ENCODE results near the gene PNLIP.

PNLIP gene

GRCh38 chr10:116587878-116588591 lies 42.3 kb downstream of the PNLIP start:
- DNase-seq = no peak

DNA sequence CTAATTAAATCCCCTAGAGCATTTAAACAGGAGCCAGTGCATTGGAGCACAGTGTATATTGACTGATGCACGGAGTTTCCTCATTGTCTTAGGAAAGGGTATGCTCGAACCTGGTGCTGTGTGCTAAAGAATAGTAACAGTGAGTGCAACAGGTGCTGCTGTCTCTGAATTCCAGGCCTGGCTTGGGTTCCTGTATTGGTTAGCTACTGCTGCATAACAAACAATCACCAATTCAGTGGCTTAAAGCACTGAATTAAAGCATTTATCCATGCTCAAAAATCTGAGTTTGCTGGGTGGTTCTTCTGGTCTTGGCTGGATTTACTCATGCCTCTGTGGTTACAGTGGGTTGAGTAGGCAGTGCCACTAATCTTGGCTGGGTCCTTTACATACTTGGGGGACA lies 43.3 kb downstream of the PNLIP start:
- DNase-seq = no peak

- DNase-seq = no peak
These were observed 44.2 kb downstream of the PNLIP start for GRCh38 chr10:116589926-116590325.

DNA sequence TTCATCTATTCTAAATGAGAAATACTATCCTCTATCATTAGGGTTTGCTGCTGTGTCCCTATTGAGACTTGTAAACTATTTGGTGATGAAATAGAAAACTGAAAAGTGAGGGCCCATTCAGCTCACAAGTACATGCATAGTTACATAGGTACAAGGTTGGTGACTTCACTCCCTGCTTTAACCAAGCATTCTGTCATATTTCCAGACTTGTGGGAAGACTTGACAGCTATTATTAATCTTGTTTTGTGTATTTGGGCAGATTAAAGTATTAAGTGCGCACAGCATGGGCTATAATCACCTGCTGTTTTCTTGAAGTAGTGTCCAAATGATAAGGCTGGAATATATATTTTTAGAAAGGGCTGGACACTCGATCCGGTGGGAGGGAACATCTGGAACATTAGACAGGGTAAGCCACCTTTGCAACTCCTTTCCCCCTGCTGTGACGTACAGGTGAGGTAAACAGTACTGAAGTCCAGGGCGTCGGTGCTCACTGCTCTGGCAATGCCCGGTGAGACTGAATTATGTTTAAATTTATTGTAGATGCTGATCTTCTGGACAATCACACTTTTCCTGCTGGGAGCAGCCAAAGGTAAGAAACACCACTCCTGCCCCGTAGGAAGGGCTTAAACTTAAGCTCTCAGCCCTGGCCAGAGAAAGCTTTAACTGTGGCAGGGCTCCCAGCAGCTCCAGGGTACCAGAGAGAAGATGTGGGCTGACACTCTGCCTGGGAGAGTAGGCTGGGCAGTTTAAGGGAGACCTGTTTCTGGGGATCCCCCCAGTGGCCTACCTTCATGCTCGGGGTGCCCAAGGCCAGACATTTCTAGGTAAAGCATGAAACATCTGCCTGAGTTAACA lies 45.1 kb downstream of the PNLIP start, which contains the start of gene PNLIPRP1:
PNLIPRP1 (plus strand) TSS at position 370 of the 855 bp plus-strand sequence; CDS start at position 541, 171 bp downstream.
- no peak for DNase-seq

DNA sequence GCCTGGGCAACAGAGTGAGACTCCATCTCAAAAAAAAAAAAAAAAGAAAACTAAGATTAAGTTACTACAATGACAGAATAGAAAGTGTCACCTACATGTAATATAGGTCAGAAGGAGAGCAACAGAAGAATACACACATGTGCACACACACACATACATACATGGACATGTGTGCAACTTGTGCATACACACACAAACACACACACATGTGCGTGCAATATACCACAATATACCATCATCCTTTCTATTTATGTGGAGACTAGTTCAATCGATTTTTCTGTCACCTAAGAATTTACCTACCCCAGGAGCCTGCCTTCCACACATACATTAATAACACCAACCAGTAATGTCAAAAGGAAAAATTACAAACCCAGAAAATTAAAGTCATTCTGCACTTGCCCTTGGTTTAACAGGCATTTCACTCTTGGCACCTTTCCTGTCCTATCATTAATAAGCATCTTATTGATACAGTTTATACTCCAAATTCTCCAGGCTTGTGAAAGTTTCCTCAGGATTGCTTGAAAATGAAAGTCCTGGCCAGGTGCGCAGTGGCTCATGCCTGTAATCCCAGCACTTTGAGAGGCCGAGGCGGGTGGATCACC lies 47.5 kb downstream of the PNLIP start:
- no peak for DNase-seq

- no peak for DNase-seq
These were observed 48.8 kb downstream of the PNLIP start for GRCh38 chr10:116594525-116595035.

- no peak for DNase-seq
These were observed 50.3 kb downstream of the PNLIP start for GRCh38 chr10:116596062-116596461.

- no peak for DNase-seq
These were observed 51.8 kb downstream of the PNLIP start for GRCh38 chr10:116597543-116597942.

DNA sequence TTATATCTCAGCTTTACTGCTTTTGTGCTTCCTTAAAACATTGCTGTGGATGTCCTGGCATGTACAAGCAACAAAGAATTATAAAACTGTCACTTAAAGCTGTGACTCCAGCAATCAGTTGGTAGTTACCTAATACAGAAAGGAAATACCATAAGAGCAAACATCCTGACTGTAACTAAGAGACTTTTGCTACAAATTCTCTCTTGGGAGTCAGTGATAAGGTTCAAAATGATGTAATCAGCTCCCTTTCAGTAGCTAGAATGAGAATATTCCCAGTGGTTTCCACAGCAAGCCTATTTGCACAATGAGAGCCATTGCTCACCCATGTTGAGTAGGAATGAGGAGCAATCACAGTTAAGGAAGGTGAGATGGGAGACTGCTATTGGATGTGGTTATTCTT lies 52.6 kb downstream of the PNLIP start:
- DNase-seq = no peak

DNA sequence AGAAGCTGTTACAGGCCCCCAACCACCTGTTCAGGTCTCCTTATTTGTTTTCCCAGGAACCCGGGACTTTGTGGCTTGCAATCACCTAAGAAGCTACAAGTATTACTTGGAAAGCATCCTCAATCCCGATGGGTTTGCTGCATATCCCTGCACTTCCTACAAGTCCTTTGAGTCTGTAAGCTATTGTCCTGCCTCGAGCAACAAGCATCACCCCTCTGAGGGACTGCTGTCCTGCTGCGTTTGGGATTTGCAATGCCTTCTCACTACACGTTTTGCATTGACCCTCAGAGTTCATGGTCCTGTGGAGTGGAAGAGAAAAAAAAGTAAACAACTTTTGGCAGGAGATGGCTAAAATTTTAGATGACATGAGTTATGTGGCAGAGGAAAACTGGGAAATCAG lies 54.3 kb downstream of the PNLIP start:
- no peak for DNase-seq

DNA sequence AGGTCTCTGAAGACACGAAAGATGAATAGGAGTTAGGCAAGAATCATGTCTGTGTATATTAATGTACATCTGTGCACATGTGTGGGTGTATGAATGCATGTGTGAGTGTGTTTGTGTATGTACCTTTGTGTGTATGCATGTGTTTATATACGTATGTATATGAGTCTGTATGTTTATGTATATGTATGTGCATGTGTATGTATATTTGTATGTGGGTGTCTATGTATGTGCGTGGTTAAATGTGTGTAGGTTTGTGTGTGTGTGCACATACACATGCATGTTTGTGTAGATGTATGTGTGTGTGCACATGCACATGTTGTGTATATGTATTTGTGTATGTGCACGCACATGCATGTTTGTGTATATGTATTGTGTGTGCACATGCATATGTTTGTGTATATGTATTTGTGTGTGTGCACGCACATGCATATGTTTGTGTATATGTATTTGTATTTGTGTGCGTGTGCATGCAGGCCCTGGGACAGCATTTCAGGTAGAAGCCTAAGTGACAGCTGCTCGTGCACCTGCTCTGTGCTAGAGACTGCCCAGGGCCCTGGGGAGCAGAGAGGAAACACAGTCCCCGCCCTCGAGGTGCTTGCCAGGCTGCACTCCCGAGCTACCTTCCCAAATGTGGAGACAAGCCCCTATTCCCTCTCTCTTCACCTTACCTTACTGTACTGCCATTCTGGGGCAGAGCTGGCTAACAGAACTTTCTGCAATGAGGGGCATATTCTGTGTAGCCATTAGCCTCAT lies 57.1 kb downstream of the PNLIP start:
- DNase-seq = no peak

GRCh38 chr10:116606061-116606483 lies 60.3 kb downstream of the PNLIP start:
- no peak for DNase-seq

- no peak for DNase-seq
These were observed 61.6 kb downstream of the PNLIP start for GRCh38 chr10:116607336-116607735.

GRCh38 chr10:116608686-116609594 lies 63.2 kb downstream of the PNLIP start:
- DNase-seq = no peak

- DNase-seq = no peak
These were observed 64.9 kb downstream of the PNLIP start for GRCh38 chr10:116610443-116611152.

DNA sequence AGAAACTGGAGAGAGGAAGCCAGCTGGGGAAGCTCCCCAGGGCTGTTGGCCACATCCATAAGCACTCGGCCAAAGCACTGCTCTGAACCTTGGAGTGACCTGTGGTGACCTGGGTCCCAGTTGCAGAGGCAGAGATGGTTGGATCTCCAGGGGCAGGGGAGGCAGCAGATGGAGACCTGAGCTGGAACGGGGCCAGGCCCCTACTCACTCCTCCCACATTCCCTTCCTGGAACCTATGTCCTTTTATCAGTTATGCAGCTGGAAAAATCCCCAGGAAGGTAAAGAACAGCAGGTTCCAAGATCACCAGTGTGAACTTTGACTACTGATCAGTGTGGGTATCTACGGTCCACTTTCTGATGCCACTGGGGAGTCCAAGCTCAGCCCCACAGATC lies 65.4 kb downstream of the PNLIP start:
- no peak for DNase-seq

DNA sequence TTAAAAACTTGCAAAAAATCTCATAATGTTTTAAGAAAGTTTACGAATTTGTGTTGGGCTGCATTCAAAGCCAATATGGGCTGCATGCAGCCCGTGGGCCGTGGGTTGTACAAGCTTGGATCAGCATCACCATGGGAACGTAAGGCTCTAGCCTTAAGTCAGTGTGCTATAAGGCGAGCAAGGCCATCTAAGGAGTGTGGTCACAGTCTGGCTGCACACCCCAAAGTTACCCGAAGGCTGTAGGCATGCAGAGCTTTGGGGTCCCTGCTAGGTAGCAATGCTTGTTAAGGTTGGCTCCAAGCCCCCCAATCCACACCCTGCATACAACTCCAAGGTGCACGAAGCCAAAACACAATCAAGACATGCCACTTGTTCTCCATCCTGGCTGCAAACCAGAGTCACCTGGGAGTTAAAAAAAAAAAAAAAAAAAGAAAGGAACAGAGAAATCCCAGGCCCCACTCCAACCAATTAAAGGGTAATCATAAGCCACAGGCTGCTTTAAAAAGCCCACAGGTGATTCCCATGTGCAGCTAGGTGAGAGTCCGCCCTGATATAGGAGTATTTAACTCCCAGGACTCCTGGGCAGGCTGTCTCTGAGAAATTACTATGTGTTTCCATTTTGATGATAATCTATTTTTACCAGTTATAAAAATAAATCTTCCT lies 66.5 kb downstream of the PNLIP start:
- DNase-seq = no peak

DNA sequence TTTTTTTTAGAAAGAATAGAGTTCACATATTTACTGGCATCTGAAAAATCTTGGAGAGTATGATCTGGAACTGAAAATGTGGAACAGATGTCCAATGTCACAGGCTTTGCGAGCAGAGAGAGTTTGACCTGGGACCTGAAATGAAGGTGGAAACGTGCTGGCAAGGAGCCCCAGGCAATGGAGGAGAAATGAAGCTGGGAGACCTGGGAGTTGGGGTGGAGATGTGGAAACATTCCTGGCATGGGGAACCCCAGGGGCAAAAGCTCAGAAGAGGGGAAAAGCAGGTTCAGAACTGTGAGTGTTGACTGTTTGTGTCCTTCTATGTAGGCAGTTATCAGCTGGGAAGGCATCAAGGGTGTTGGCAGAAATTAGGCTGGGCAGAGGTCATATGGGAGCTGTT lies 67.7 kb downstream of the PNLIP start:
- DNase-seq = no peak

DNA sequence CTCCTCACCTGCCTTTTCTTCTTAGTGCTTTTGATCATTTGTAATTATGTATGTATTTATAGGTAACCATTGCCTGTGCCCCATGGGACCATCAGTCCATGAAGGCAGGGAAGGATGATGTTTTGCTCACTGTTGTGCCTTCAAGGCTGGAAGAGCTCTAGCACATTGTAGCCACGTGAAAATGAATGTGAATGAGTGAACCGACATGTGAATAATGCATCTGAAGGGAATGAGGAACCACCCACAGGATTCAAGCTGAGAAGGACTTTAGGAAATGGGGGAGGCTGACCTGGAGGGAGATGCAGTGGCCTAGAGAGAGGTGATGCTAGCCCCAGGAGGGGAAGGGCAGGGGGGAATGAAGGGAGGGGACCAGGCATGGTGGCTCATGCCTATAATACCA lies 69.1 kb downstream of the PNLIP start:
- DNase-seq = no peak

DNA sequence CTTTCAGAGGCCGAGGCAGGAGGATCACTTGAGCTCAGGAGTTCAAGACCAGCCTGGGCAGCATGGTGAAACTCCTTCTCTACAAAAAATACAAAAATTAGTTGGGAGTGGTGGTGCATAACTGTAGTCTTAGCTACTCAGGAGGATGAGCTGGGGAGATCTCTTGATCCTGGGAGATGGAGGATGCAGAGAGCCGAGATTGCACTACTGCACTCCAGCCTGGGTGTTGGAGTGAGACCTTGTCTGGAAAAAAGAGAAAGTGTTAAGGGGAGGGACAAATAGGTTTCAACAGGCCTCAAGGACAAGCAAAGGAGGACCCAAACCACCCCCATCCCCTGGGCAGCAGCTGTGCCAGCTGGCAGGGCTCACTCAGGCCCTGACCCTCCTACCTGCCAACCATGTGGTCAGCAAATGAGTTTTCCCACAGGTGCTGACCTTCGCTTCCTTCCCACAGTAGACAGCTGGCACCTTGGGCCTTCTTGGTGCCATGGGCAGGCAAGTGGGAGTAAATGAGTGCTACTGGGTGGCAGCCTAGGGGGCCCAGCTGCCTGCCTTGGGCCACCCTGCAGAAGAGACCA lies 69.6 kb downstream of the PNLIP start:
- DNase-seq = no peak
